ENCODE data around the gene CNOT6L. TPM values are rescaled to one million over a fixed set of nuclear protein-coding genes. Genes with fewer than 3 reads are reported as not detected.

Gene CNOT6L
- total and polyA plus RNA-seq, 3 donors from 2014 or later, result 21.0 to 25.7 (median 23.1) TPM

GRCh38 chr4:77818073-77818601, 1.0 kb downstream of the CNOT6L start:
- TF ChIP-seq CTCF (IDR thresholded peaks at IDR 0.05) (peak in 2 of 3 experiments; percentile 29 to 40), POLR2A (IDR thresholded peaks at IDR 0.05) (no peak)
- Histone ChIP-seq H3K27me3 (no peaks in the 10 kb centered on the region), H3K4me3 (peak overlapping the region; percentile 91 to 92), H3K36me3 (ENCODE audit: low read depth, missing control alignments) (no peaks in the 10 kb centered on the region), H3K4me1 (peaks cover 23% of the 10 kb centered on the region), H3K27ac (peak overlapping the region; percentile 85 to 100), H3K9me3 (no peaks in the 10 kb centered on the region)
- intact Hi-C loops (cut with DNase I; ENCODE audit: low total_unique reads), result no loop called here
- WGBS, 2 donors, result 0% methylated on average over 13 of the region's 13 CpGs
- DNase-seq, result peak; percentile 79

GRCh38 chr4:77817304-77818072, 1.7 kb downstream of the CNOT6L start:
- no peaks in the 10 kb centered on the region for H3K27me3 ChIP-seq
- TF ChIP-seq POLR2A (IDR thresholded peaks at IDR 0.05) (no peak), CTCF (IDR thresholded peaks at IDR 0.05) (no peak)
- H3K9me3 ChIP-seq, result no peaks in the 10 kb centered on the region
- H3K27ac ChIP-seq, result peak overlapping the region; percentile 85 to 100
- peak overlapping the region; percentile 91 to 92 for H3K4me3 ChIP-seq
- no peaks in the 10 kb centered on the region for H3K36me3 ChIP-seq (ENCODE audit: low read depth, missing control alignments)
- intact Hi-C loops (cut with DNase I; ENCODE audit: low total_unique reads), result no loop called here
- 20 to 22% methylated on average over 8 of the region's 8 CpGs for WGBS, 2 donors
- peaks cover 23% of the 10 kb centered on the region for H3K4me1 ChIP-seq
- no peak for DNase-seq

- TF ChIP-seq CTCF (IDR thresholded peaks at IDR 0.05), result no peak
- no peak for TF ChIP-seq POLR2A (IDR thresholded peaks at IDR 0.05)
- Histone ChIP-seq H3K27ac (peak overlapping the region in 1 of 2 donors; percentile 100), H3K36me3 (ENCODE audit: low read depth, missing control alignments) (no peaks in the 10 kb centered on the region), H3K4me3 (no peak overlapping the region), H3K4me1 (peaks cover 23% of the 10 kb centered on the region), H3K9me3 (no peaks in the 10 kb centered on the region), H3K27me3 (no peaks in the 10 kb centered on the region)
- no peak for DNase-seq
- intact Hi-C loops (cut with DNase I; ENCODE audit: low total_unique reads), result no loop called here
- WGBS, 2 donors, result 59 to 66% methylated on average over 2 of the region's 2 CpGs
Measured at GRCh38 chr4:77816546-77816945, 2.6 kb downstream of the CNOT6L start.

- Histone ChIP-seq H3K9me3 (no peaks in the 10 kb centered on the region), H3K27ac (no peak overlapping the region), H3K4me1 (peaks cover 17% of the 10 kb centered on the region), H3K36me3 (ENCODE audit: low read depth, missing control alignments) (no peaks in the 10 kb centered on the region), H3K27me3 (no peaks in the 10 kb centered on the region), H3K4me3 (no peak overlapping the region)
- no peak for DNase-seq
- no peak for TF ChIP-seq CTCF (IDR thresholded peaks at IDR 0.05)
- TF ChIP-seq POLR2A (IDR thresholded peaks at IDR 0.05), result no peak
- intact Hi-C loops (cut with DNase I; ENCODE audit: low total_unique reads), result no loop called here
Measured at GRCh38 chr4:77815636-77816035, 3.5 kb downstream of the CNOT6L start.
